ENCODE results near the gene IGDCC3.
A peak's percentile ranks its signal among the peaks of the same experiment; 100 is the strongest.

IGDCC3 gene

DNA sequence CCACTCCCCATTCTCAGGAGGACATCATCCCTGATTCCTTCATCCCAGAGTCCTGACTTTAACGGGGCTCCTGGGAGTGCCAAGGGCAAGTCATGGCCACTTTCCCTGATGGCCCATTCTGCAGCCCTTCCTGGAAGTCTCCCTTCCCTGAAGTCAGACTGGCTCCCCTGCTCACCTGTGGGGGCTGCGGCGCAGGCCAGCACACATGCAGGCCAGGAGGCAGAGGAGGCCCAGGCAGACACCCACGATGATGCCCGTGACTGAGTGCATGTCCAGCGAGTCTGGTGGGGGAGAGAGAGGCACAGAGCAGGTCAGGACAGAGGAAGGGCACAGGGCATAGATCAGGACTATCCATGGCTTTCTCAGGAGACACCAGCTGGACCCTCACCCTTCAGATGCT is 8.6 kb upstream of the IGDCC3 start:
- DNase-seq = no peak

DNA sequence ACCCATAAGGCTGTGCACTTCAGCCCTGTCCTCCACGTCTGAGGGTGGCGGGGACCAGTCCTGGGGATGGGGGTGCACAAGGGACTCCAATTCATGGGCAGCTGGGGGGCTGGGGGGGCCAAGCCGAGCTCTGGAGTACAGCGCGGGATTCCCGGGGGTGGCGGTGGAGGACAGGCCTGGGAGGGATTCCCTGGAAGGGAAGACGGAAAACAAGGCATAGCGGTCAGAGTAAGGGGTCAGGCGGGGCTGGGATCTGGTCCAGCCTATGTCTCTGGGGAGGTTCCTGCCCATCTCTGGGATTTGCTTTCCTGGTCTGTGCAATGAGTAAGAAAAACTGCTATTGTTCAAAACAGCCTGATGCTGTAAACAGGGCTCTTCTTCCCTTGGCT is 8.1 kb upstream of the IGDCC3 start:
- no peak for DNase-seq

DNA sequence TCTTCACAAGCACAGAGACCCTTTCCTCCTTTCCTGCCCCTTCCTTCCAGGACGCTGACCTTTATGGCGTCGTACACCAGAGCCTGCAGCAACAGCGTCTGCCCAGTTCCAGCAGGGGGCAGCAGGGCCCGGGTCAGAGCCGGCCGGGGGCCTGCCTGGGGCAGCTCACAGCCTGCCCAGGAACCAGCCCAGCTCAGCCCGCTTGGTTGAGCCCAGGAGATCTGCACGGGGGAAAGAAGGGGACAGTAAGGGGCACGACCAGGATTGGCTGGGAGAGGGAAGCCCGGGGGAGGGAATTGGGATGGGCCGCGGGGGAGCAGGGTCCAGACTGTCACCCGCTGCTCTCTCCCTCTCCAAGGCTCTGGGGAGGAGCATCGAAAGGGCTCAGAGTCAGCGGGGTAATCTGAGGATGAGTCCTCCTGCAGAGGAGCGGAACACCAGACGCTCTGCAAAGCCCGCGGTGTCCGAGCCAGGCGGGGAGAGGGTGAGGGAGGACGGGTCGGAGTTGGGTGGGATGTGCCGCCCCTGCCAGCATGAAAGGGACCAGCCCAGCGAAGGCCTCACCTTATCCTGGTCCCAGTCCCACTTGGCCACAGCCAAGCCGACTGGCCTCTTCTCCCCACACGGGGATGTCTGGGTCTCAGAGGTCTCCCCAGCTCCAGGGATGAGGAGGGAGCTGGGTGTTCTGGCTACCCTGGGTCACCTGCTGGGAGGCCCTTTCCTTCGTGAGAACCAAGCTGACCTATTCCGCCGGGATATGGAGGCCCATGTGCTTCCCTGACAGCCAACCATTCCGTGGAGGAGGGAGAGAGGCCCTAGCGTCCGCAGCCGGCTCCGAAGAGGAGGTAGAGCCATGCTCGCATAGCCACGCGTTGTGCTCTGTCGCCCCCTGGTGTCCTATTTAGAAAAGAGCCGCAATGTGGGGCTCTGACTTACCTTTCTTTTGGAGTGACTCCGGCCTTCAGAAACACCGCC is 7.4 kb upstream of the IGDCC3 start:
- peak; percentile 92 for DNase-seq

DNA sequence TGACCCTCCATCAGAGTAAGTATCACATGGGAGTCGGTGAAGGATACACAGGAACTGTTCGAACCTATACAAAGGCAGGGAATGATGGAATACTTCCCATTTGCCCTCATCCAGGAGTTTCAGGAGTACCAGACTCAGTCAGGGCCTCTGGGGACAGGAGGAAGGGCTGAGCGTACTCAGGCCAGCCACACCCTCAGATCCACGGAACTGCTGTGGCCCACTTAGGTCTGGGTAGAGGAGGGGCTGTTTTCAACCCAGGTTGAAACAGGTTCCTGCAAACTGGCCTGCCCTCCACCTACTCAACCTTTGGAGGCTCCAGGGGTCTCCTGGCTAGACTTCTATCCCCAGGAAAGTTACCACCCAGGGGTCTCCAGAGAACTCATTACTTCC is 6.7 kb upstream of the IGDCC3 start:
- no peak for DNase-seq

DNA sequence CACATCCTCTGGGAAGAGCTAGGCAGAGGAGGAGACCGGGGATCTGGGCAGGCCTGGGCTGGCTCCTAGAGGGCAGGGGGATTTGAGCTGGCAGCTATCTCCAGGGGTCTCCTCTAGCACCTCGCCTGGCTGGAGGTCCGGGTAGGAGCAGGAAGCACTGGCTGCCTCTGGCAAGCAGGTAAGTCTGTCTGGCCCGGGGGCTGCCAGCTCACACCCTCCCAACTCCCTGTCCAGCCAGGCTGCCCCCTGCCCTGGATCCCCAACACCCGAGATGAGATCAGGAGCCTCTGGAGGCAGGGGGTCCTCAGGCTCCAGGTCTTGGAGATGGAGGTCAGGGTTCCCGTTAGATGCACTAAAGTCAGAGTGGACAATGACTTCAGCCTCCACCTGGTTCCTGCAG is 6.2 kb upstream of the IGDCC3 start:
- DNase-seq = no peak

DNA sequence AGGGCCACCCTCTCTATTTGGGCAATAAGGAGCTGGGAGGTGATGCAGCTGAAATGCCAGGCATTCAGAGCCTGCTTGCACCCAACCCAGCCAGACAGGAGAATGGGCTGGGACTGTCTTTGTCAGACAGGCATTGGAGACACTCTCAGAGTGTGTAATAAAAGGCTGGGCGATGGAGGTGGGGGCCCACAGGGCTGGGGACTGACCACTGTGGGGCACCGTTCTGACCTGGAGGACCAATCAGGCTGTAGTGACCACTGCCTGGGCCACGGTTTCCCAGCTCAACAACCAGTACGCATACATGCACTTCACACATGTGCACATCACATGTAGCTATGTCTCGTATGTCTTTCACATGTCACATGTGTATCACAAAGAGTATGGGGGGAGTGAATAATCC is 5.7 kb upstream of the IGDCC3 start:
- no peak for DNase-seq

DNA sequence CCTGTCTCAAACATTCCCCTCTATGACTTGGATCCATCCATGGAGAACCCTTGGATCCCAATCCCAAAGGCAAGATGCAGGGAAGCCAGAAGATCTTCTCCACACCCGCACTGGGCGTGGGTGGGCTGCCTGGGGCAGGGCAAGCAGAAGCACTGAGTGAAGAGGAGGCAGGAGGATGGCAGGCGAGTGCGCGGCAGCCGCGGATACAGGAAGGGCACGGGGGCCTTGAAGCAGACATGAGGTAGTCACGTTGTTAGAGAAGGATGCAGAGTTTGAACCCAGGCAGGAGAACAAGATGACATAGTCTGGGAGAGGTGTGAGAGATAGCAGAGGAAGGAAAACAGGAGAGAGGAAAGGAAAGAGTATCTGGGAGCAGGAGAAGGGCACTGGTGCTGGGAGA is 5.1 kb upstream of the IGDCC3 start:
- DNase-seq = no peak

DNA sequence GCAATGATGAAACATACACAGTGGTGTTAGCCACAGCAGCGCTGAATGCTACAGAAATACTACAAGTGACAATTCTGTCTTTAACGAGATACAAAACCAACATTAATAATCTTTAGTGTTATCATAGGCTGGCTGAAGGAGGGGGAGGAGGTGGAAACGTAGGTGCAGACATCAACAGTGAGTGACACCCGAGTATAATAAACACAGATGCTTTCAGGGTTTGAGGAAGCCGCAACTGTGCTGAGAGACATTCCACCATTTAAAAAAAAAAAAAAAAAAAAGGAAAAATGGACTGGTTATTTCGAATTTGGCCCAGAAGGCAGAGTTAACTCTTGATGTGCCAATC is 4.3 kb upstream of the IGDCC3 start:
- DNase-seq = no peak

DNA sequence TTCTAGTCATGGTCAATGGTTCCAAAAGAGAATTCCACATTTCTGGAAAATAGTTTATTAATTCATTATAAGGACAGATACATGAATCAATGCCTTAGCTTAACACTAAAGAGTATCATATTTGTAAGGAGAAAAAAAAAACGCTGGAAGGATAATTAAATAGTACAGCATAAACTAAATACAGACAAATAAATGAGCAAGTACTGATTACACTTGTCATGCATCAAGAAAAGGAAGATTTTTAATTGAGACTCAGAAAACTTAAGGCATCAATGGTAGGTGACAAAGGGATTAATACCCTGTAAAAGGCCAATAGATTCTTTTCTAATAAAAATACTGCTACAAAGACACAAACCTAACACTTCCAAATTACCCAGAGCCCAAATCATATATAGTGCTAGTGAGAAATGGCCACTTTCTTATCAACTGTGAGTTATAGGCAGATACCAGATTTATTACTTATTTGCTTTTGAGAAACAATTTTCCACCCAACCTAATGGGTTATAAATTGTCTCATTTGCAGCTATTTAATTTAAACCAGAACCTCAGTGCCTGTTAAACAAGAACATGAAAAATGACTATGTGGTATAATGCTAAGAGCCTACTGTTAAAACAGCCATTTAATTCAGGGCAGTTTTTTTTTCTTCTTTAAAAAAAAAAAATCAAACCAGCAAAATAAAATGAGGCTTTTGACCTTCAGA is 3.8 kb upstream of the IGDCC3 start:
- no peak for DNase-seq

DNA sequence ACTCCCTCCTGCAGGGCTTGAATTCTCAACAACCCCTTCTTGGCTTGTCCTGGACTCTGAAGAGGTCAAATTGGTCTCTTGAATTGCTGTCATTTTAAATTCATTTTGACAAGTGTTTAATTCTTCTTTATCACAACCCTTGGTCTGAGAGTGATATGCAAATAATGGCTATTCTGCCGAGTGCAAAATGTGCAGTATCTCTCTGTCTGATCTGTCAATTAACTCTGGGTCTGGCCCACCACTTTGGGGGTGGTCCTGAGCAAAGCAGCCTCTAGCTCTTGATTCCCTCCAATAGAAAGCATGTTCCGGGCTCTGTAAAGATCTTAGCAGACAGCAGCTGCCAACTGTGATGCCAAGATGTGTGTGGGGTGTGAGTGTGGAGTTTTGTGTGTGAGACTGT is 2.2 kb upstream of the IGDCC3 start:
- DNase-seq = no peak

DNA sequence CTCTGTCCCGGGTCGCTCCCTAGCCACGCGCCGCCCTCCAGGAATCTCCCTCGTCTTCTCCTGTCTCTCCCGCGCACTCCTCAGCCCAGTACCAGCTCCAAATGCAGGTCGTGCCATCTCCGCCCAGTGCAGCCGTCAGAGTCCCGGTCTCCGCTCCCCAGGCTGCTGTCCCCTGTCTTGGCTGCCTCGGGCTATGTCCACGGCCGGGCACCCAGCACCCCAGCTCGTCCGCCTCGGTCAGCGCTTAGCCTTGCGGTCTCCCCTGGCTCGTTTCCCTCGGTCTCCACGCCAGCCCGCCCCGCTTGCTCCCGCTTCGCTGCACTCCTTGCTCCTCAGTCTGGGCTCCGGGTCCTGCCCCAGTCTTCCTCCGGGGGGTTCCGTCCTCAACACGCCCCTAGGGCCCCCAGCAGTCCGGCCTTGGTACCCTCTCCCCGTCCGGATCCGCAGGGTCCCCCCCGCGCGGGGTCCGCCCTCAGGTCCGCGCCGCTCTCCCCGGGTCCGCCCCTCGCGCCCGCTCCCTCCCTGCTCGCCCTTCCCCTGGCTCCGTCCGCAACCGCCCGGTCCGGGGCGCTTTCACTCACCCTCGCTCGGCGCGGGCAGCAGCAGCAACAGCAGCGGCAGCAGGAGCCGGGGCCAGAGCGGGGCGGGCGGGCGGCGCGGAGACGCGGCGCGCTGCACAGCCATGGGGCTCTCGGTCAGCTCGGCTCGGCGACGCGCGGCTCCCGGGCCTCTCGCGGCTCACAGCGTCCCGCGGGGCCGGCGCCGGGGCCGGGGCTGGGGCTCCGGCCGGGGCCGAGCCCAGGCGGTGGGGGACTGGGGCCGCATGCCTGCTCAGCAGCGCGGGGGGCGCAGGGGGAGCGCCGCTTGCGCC is 462 bp downstream of the IGDCC3 start:
- peak; percentile 45 for DNase-seq

DNA sequence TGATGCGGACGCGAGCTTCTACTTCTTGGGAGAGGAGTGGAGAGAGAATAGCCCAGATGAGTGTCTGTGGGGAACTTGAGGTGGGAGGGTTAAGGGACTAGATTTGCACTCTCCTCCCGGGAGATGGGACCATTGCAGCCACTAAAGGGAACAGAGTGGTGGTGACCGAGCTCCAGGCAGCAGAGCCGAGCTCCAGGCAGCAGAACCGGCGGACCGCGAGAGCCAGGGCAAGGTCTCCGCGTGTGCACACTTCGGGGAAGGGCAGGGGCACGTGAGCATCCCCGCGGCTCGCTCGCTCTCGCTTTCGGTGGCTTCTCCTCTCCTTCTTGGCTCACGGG is 1.1 kb downstream of the IGDCC3 start:
- DNase-seq = no peak

DNA sequence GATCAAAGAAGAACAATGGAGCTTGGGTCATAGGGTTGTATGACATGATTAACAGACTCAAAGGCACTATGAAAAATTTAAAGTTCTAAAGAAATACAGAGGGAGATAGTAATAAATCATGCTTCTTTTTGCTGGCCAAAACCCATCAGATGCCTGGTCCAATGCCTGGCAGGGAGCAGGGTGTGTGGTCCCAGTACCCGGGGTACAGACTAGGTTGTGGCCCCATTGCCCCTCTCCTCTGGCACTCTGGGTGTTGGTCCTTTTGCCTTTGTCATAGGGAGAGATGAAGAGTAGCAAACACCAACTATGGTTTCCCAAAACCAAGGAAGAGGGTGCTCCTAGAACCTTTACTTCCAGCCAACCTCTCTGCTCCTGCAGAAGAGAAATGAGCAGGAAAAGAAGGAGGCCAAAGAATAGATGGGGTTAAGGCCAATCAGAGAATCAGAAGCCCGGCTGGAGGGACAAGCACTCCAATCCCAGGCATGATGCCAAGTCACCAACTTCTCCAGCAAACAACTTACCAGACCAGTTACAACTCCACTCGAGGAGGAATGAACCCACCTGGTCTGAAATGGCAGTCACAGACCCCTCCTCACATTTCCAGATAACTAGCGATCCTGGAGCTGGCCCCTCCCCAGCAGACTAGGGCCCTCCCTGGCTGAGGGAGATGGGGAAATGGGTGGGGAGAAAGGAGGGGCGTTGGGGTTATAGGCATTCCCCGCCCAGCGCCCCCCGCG is 1.8 kb downstream of the IGDCC3 start:
- no peak for DNase-seq

DNA sequence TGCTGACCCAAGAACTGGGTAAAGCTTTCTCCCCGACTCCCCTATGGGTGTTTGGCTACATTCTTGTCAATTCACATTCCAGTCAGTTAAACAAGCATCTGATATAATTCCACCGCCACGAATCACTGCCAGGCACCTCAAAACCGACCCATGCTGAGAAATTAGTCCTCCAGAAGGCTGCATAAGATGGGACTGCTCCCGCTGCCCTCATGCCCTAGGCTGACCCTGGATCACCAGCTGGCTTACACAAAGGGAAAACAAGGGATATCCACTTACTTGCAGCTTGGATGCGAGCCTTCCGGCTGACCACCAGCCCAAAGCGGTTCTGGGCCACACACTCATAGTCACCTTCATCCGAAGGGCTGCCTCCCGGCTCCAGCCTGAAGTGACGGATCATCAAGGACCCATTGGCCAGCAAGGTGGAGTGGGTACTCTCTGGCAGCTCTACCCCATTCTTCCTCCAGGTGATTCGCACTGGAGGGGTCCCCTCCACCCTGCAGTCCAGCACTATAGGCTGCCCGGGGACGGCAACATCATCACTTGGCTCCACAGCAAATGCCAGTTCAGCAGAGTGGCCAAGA is 2.9 kb downstream of the IGDCC3 start:
- DNase-seq = no peak

DNA sequence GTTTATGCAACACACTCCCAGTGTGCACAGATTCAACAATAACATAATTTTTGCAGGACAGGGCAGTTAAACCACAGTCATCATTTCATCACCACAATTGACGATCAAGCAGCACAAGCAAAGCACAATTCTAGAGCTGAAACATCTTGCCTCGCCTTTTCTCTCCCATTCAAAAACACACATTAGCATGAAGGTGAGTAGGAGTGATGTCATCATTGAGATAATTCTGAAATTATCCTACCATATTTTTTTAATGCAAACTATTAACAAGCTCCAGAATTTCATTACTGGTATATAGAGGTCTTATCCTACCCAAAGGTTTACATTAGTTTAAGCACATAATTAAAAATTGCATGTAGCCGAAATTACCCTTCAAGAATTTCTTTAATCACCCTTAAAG is 3.5 kb downstream of the IGDCC3 start:
- no peak for DNase-seq

DNA sequence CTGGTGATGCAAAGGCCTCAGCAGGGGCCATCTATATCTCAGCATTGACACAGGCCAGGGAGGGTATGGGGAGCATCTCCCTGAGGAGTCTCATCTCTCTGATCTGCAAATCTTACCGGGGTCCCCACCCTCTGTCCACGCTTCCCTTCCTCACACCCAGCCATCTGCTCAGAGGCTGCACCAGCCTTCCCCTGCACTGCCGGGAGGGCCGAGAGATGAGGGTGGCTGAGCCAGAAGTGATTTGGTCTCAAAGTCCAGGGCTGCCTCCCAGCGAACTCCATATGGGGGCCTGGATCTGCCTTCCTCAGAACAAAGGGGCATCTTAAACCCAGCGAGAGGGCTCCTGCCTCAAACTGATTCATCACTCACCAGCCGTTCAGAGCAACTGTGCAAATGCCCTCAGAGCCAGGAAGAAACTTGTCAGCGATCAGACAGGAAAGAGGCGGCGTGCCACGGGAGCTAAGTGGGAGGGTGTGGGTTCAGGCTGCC is 4.6 kb downstream of the IGDCC3 start:
- DNase-seq = no peak

DNA sequence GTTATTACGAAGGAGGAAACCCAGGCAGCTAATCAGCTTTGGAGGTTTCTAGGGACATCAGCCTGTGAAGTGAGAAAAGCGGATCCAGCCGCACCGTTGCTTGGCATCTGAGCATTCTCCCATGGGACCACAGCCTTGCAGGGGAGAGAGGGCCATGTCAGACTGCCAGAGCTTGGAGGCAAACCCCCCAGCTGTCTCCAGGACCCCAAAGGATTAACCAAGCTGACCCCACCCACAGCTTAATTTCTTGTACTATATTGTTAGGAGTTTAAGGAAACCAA is 5.1 kb downstream of the IGDCC3 start:
- no peak for DNase-seq

DNA sequence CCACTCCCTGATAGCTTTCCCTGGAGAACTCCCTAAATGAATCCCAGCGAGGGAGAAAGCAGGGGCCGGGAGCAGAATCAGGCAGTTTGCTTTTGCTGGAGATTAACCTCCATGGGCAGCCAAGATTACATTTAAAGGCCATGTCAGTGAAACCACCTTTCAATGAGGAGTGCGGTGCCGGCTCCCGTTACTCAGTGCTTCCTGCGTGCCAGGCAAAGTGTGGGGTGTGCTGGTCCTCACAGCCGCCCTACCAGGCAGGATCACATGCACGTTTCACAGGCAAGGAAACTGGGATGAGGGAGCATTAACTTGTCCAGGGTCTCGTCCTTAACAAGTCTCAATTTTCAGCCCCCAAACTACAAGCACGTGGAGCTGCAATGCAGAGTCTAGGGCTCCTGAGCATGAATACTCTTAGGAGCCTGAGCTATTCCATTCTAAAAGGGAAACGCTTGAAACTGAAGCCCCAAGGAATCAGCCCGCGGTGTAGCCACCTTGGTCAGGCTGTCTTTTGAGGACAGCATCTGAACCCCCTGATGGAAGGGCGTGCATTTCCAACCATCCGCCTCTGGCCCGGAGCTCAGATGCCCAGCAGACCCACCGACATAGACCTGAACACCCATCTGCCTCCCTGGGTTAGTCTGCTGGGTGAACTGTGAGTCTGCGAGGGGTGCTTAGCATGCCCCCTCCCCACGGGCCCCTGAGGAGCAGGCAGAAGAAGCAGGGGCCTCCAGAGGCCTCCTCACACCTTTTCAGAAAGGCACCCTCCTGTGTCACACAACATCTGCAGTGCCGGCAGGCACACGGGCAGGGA is 5.6 kb downstream of the IGDCC3 start:
- no peak for DNase-seq

DNA sequence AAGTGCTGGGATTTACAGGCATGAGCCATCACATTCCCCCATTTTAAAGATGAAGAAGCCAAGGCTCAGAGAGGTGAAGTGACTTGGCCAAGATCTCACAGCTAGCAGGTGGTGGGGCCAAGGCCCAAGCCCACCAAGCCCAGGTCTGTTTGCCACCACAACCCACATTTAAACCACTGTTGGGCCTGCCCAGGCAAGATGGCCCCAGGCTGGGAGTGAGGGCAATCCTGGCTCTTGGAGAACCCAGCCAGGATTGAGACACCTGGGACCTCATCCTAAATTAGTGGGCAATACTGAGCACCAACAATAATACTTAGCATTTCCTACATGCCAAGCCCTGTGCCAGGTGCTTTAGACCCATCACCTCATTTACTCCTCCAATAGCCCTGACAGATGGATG is 6.9 kb downstream of the IGDCC3 start:
- DNase-seq = no peak

DNA sequence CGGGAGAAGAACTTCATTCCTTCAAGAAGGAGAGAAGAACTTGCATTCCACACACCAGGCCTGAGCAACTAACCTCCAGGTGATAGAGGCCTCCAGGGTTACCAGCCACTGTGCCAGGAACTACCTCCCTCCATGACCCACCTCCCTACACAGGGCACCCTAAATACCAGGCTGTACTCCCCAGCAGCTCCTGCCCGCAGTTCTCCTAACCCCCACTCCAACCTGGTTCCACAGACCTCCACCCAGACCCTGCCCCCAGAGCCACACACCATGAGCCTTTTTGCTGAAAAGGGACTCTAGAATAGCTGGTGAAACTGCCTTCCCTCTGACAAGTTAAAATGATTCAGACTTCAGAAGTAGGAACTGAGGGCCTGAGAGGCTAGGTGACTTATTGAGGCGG is 8.2 kb downstream of the IGDCC3 start:
- no peak for DNase-seq

DNA sequence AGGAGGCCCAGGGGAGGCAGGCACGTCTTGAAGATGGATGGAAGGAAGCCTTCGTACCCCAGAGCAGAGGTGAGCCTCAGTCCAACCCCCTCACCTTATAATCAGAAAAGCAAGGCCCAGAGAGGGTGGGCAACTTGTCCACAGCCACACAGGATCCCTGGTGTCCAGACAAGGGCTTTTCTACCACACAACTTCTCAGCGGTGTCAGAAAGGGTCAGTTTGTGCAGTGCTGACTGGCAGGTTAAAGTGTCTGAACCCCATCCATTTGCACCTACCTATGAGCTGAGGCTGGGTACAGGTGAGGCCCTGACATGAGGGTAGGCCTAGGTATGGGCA is 8.6 kb downstream of the IGDCC3 start:
- DNase-seq = no peak
